Measurements from ENCODE around the gene ASB15.

The ASB15 gene

GRCh38 chr7:123666492-123666891, 64.9 kb downstream of the ASB15 start:
- no peak for DNase-seq

GRCh38 chr7:123669485-123669884, 67.9 kb downstream of the ASB15 start:
- DNase-seq, result no peak

GRCh38 chr7:123673137-123673732, 71.6 kb downstream of the ASB15 start:
- DNase-seq, result no peak

- no peak for DNase-seq
Observed at GRCh38 chr7:123673752-123674398, 72.3 kb downstream of the ASB15 start.

- DNase-seq, result no peak
Observed at GRCh38 chr7:123674399-123675180, 73.0 kb downstream of the ASB15 start.

GRCh38 chr7:123675181-123675473, 73.5 kb downstream of the ASB15 start:
- DNase-seq, result no peak

- no peak for DNase-seq
Observed at GRCh38 chr7:123677061-123677715, 75.6 kb downstream of the ASB15 start.

GRCh38 chr7:123679614-123680013, 78.0 kb downstream of the ASB15 start:
- no peak for DNase-seq

- DNase-seq, result no peak
Observed at GRCh38 chr7:123680580-123680979, 79.0 kb downstream of the ASB15 start.

- no peak for DNase-seq
Observed at GRCh38 chr7:123681561-123681960, 79.9 kb downstream of the ASB15 start.

GRCh38 chr7:123682690-123683089, 81.1 kb downstream of the ASB15 start:
- no peak for DNase-seq

GRCh38 chr7:123687161-123687560, 85.5 kb downstream of the ASB15 start:
- DNase-seq, result no peak

GRCh38 chr7:123687727-123688126, 86.1 kb downstream of the ASB15 start:
- DNase-seq, result no peak

Measured in effector CD8-positive, alpha-beta T cell (primary cell).